DMS153 (cell line): ENCODE data around the gene CBR3.
"Not testable (repeated sequence)": the region's sequence is repeated elsewhere in the genome, so short reads cannot be mapped to it uniquely, and the experiment has no call there.

Source experiments
- DNase-seq: peaks from one replicate; lab custom pipeline; 2025; lab: John Stamatoyannopoulos, UW

Gene CBR3

DNA sequence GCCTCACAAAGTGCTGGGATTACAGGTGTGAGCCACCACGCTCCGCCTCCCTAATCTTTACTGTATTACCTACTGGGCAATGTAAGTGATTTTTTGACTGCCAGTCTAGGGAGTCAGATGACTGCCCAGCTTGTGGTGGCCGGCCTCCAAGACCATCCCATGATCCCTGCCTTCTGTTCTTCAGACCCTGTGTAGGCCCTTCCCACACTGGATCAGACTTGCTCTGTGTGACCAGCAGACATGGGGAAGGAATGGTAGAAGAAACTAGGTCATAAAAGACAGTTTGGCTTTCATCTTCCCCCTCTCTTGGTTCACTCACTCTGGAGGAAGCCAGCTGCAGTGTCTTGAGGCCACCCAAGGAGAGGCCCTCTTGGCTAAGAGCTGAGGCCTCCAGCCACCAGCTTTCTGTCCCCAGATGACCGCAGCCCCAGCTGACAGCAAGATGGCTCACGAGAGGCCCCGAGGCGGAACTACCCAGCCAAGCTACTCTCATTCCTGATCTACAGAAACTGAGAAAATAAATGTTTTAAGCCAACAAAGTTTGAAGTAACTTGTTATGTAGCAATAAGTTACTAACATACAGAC is 14.5 kb upstream of the CBR3 start:
- no peak for DNase-seq

DNA sequence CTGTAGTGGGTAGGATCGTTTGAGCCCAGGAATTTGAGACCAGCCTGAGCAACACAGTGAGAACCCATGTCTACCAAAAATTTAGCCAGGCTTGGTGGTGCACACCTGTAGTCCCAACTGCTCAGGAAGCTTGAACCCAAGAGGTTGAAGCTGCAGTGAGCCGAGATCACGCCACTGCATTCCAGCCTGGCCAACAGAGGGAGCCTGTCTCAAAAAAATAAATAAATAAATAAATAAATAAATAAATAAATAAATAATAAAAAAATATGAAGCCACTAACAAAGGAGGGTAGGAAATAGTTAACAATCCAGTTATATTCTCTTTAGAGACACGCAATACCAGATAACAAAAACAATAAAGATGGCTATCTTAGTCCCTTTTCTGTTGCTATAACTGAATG is 11.9 kb upstream of the CBR3 start:
- no peak for DNase-seq

DNA sequence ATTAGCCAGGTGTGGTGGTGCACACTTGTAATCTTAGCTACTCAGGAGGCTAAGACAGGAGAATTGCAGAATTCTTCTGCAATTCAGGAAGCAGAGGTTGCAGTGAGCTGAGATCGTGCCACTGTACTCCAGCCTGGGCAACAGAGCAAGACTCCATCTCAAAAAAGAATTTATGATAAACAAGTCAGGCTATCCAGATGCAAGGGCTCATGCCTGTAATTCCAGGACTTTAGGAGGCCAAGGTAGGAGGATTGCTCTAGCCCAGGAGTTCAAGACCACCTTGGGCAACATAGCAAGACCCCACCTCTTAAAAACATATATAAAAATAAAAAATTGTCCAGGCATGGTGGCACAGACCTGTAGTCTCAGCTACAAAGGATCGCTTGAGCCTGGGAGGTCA is 10.5 kb upstream of the CBR3 start:
- no peak for DNase-seq

DNA sequence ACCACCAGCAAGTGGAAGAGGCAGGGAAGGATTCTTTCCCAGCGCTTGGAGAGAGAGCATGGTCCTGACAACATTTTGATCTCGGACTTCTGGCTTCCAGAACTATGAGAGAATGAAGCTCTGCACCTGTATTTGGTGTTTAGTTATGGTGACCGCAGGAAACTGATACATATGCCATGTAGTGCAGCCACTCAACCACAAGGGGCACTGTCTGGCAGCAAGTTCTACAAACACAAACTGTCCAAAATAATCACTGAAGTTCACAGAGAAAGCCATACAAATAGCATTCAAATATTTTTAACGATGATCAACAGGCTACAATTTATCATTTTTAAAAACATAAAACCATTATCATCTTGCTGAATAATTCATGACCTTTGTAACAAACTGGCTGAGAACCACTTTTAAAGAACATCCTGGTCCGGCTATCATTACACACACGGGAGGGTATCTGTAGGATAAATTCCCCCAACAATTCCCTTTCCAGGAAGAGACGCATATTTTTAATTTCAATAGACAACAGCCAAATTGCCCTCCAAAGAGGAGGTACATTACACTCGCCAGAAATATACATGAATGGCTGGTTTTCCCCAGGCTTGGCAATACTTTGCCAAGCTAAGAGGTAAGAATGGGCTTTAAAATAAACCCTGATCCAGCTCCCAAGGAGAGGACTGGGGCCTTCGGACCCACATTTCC is 9.2 kb upstream of the CBR3 start:
- DNase-seq, result peak; percentile 43

DNA sequence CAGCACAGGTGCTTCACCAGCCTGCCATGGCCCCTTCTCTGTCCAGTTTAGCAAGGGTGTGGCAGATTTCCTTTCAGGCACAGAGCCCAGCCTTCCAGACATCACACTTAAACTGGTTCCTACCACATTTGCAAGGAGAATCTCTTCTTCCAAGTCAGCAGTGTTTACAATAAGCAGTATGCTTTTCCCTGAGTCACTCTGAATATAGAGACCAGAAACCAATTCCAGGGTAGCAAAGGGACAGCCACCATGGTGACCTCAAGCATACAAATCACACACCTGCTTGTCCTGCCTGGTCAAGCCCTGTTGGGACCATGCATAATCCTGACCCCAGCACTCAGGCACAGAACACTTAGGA is 8.7 kb upstream of the CBR3 start:
- DNase-seq, result no peak

DNA sequence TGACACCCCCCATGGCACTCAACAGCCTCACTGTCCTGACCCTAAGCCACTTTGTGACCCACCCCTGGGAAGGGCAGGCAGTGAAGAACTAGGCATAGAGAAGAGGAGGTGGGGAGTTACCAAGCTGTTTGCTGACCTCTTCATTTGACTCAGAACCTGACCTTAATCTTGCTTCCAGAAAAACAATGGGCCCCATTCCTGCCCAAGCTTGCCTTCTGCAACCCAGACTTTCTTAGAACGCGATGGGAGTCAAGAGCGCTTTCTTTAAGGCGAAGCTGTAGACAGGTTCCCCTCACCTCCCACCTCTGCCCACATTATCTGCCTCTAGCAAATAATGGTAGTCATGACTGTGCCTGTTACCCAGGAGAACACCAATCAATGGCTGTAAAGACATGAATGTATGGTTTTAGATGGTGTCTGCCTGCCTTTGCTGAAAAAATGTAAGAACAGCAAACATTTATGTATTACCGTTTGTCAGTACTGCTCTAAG is 8.2 kb upstream of the CBR3 start:
- no peak for DNase-seq

DNA sequence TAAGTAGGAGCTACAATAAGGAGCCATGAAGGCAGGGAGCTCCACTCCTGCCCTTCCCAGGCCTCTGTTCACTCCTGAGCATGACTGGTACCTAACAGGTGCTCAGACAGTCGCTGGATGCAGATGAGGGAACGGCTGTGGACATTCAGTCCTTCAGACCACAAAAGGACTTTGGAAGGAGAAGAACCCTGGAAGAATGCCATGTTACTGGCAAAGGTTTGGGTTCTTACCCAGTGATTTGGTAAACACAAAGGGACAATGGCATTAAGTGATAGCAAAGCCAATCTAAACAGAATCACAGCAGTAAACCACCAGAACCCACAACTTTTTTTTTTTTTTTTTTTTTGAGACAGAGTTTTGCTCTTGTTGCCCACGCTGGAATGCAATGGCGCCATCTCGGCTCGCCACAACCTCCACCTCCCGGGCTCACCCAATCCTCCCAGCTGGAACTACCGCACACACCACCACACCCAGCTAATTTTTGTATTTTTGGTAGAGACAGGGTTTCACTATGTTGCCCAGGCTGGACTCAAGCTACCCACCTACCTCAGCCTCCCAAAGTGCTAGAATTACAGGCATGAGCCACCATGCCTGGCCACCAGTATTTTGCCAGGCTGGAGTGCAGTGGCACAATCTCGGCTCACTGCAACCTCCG is 7.5 kb upstream of the CBR3 start:
- no peak for DNase-seq

DNA sequence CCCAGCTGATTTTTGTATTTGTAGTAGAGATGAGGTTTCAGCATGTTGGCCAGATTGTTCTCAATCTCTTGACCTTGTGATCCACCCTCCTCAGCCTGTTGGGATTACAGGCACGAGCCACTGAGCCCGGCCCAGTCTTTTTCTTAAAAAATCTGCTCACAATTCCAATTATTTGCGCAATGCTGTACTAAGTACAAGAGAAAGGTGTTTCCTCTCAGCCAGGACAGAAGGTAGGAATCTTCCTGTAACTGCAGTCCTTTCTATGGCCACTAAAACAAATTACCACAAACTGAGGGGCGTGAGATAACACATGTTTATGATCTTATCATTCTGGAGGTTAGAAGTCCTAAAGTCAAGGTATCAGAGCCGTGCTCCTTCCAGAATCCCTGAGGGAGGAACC is 6.9 kb upstream of the CBR3 start:
- DNase-seq, result no peak

DNA sequence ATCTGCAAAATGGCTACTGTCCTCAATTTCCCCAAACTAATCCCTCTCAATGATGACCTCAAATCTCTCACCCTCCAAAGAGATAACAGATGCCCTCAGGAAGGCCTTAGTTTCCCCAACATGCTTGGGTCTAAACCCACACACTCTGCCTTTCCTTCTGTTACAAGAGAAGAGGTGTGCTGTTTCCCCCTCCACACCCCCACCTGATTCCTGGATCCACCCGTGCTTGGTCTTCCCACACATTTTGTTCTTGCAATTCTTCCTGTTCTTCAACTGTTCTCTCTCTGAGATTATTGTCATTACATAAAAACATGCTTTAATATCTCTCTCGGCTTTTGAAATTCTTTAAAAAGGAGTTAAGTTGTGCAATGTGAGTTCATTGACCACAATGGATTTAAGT is 5.7 kb upstream of the CBR3 start:
- no peak for DNase-seq

DNA sequence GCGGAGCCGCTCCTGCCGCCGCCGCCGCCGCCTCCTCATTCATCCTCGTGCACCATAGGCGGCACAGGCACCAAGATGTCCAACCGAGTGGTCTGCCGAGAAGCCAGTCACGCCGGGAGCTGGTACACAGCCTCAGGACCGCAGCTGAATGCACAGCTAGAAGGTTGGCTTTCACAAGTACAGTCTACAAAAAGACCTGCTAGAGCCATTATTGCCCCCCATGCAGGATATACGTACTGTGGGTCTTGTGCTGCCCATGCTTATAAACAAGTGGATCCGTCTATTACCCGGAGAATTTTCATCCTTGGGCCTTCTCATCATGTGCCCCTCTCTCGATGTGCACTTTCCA is 4.5 kb upstream of the CBR3 start:
- DNase-seq, result not testable (repeated sequence)

DNA sequence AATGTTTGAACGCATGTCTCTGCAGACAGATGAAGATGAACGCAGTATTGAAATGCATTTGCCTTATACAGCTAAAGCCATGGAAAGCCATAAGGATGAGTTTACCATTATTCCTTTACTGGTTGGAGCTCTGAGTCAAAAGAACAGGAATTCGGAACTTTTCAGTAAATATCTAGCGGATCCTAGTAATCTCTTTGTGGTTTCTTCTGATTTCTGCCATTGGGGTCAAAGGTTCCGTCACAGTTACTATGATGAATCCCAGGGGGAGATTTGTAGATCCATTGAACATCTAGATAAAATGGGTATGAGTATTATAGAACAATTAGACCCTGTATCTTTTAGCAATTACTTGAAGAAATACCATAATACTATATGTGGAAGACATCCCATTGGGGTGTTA is 4.0 kb upstream of the CBR3 start:
- not testable (repeated sequence) for DNase-seq

DNA sequence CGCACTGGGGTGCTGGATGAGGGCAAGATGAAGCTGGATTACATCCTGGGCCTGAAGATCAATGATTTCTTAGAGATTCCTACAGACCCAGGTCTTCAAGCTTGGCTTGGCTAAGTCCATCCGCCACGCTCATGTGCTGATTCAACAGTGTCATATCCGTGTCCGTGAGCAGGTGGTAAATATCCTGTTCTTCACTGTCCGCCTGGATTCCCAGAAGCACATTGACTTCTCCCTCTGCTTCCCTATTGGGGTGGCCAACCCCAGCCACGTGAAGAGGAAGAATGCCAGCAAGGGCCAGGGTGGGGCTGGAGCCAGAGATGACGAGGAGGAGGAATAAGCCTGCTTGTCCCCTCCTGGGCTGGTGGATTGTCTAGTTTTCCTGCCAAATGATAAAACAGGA is 2.2 kb upstream of the CBR3 start:
- no peak for DNase-seq

DNA sequence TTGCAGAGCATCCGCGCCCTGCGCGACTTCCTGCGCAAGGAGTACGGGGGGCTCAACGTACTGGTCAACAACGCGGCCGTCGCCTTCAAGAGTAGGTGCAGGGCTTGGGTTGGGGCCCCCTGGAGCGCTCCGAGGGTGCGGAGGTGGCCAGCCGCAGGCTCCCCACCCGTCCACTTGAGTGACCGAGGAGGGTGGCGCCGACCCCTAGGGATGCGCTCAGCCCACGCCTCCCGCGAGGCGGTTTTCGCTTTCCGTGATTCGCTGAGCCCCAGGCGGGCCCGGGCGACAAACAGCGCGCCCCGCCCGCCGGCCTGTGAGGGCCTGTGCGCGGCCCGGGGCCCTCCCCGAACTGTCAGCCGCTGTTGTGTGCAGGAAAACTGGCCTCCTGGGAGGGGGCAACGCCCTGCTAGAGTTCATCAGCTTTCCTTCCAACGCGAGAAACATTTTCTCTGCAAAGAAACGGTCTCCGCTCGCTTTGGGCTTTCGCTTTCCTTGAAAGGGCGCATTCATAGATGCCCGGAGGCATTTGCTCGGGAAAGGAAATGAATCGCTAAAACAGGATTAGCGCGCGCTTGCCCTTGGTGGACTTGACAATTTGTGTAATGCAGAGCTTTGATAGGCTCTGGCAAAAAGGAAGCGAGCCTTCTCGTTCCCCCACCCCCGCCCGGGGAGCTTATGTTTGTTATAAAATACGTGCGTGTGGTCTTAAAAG is 668 bp downstream of the CBR3 start:
- peak; percentile 56 for DNase-seq

DNA sequence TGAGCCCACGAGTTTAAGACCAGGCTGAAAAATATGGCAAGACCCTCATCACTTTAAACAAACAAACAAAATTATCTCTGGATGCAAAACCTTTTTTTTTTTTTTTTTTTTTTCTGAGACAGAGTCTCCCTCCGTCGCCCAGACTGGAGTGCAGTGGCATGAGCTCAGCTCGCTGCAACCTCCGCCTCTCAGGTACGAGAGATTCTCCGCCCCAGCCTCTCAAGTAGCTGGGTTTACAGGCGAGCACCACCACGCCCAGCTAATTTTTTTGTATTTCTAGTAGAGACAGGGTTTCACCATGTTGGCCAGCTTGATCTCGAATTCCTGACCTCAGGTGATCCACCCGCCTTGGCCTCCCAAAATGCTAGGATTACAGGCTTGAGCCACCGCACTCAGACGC is 4.9 kb downstream of the CBR3 start:
- not testable (repeated sequence) for DNase-seq

DNA sequence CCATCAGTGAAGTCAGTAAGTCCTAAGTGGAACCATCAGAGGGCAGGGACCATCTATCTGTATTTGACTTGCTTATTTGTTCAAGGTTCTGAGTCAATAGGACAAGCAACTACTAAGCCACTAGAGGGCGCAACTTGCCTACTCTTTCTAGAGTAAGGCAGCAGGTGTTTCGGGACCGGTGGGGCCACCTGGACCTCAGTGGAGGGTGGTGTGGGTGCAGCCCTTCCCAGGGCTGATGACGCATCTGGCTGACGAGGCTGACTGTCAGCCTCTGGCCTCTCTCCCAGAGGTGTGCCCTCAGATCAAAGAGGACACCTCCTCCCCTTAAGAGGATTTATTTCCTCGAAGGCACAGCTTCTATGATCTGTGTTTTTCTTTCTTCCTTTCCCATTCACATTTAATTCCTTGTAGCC is 6.6 kb downstream of the CBR3 start:
- DNase-seq, result peak; percentile 98

DNA sequence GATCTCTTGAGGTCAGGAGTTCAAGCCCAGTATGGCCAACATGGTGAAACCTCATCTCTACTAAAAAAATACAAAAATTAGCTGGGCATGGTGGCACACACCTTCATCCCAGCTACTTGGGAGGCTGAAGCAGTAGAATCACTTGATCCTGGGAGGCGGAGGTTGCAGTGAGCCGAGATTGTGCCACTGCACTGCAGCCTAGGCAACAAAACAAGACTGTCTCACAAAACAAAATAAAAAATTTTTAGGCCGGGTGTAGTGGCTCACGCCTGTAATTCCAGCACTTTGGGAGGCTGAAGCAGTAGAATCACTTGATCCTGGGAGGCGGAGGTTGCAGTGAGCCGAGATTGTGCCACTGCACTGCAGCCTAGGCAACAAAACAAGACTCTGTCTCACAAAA is 9.4 kb downstream of the CBR3 start:
- not testable (repeated sequence) for DNase-seq

DNA sequence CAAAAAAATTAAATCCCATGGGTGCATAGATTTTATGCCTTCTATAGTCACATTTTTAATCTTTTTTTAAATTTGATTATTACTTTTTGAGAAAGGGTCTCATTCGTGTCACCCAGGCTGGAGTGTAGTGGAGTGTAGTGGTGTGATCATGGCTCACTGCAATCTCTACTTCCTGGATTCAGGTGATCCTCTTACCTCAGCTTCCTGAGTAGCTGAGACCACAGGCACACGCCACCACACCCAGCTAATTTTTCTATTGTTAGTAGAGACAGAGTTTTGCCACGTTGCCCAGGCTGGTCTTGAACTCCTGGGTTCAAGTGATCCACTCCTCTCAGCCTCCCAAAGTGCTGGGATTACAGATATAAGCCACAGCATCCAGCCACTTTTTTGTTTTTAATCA is 10.4 kb downstream of the CBR3 start:
- DNase-seq, result no peak

DNA sequence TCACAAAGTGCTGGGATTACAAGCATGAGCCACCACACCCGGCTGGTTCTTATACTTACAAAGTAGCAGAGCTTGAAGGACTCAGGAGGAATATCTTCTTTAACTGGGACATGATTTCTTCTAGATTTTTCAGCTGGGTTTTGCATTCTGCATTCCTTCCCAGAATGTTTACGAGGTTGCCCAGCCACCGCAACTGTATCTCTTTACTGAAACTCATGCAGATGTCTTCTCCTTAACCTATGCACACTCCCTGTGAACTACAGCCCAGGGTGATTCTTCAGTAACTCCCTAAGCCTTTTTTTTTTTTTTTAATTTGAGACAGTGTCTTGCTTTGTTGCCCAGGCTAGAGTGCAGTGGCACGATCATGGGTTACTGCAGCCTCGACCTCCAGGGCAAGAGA is 13.0 kb downstream of the CBR3 start:
- DNase-seq, result no peak

DNA sequence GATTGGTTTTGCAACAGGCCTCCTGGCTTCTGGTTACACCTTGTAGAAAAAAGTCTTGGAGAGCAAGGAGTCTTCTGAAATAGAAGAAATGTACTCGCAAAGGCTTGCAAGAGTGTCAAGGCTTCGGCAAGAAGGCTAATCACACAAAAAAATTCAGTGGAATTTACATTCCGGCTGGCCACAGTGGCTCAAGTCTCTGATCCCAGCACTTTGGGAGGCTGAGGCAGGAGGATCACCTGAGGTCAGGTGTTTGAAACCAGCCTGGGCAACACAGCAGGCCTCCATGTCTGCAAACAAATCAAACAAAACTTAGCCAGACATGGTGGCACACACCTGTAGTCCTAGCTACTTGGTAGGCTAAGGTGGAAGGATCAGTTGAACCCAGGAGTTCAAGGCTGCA is 14.0 kb downstream of the CBR3 start:
- DNase-seq, result no peak

DNA sequence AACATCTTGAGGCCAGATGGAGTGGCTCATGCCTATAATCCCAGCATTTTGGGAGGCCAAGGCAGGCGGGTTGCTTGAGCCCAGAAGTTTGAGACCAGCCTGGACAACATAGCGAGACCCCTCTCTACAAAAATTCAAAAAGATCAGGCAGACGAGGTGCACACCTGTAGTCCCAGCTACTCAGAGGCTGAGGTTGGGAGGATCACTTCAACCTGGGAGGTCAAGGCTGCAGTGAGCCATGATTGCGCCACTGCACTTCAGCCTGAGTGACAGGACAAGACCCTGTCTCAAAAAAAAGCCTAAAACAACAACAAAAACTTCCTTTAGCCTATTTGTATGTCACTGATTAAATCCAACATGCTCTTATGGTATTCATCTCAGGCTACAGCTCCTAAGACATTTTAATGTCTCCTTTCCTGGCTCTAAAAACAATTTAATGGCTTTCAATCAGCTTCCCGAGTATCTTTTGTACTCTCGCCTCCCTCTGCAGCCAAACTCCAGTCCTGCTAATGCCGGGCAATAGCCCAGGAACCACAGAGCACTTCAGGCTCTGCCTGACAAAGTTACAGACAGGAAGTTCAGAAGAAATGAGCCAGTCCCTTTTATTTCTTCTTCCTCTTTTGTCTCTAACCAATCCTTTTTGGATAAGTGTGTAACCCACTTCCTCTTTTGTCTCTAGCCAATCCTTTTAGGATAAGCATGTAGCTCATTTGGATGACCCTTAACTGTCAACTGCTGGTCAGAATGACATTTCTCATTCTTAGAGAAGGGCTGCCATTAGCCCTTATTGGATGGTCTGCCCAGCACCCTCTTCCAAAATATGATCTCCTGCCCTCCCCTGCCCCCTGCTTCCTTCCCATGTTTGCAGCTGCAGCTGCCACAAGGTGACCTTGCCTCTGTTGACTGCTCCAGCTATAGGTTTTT is 15.2 kb downstream of the CBR3 start:
- peak; percentile 32 for DNase-seq

DNA sequence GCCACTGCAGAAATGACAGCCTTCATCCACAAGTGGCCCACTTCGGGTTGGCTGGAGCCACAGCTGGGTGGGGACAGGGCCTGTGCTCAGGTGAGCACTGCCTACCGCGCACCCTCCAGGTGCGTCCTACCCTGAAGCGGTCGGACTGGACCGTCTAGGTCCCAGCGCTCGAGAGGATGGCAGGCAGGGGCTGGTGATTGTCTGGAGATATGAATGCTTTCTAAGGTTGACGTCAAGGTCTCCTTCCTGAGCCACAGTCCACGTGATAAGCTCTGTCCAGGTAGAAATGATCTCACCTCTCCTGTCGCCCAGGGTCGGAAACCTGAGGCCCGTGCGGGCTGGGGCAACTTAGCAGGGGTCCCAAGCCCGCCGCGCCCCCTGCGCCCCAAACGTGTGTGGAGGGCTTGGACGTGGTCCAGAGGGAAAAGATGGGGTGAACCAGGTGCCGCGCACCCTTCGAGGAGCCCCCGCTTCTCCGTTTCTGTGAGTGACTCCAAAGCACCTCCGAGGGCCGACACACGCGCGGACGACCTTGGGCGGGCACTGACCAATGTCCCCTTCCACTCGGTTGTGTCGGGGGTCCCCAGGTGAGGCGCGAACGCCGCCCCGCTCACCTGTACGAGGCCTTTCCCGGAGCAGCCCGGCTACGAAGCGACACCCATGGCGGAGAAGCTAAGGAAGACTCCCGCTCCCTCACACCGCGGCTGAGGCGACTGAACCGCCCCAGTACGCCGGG is 20.9 kb downstream of the CBR3 start:
- peak; percentile 53 for DNase-seq
